ENCODE results near the gene PPP1R27.

Gene PPP1R27

GRCh38 chr17:81819708-81820107, 15.1 kb downstream of the PPP1R27 start:
- no peak for DNase-seq

DNA sequence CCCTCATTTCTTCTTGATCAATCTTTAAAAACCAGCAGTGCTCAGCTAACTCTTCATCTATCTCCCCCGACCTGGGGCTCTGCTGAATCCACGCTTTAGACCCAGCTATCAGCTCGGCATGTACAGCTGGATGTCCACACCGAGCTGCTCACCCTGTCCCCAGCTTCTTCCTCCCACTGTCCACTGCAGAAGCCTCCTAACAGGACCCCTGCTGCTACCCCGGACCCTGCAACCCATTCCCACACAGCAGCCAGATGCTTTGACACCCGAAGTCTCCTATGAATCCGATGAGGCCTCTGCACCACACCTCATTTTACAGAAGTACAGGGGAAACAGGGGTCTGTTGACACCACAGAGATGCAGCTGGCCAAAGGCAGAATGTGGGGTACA, 17.1 kb downstream of the PPP1R27 start:
- no peak for DNase-seq

DNA sequence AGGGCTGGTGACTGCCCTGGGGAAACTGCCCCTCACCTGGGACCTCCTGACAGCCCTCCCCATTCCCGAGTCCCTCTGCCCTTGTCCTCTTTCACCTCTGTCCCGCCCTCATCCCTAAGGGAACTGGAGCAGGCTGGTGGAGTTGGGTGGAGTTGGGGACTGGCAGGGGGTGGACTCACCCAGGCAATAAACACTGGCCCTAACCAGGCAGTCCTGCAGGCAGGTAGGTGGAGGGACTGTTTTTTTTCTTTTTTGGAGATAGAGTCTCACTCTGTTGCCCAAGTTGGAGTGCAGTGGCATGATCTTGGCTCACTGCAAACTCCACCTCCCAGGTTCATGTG, 19.2 kb downstream of the PPP1R27 start:
- no peak for DNase-seq

- DNase-seq, result no peak
Observed at GRCh38 chr17:81814748-81815645, 19.9 kb downstream of the PPP1R27 start.

DNA sequence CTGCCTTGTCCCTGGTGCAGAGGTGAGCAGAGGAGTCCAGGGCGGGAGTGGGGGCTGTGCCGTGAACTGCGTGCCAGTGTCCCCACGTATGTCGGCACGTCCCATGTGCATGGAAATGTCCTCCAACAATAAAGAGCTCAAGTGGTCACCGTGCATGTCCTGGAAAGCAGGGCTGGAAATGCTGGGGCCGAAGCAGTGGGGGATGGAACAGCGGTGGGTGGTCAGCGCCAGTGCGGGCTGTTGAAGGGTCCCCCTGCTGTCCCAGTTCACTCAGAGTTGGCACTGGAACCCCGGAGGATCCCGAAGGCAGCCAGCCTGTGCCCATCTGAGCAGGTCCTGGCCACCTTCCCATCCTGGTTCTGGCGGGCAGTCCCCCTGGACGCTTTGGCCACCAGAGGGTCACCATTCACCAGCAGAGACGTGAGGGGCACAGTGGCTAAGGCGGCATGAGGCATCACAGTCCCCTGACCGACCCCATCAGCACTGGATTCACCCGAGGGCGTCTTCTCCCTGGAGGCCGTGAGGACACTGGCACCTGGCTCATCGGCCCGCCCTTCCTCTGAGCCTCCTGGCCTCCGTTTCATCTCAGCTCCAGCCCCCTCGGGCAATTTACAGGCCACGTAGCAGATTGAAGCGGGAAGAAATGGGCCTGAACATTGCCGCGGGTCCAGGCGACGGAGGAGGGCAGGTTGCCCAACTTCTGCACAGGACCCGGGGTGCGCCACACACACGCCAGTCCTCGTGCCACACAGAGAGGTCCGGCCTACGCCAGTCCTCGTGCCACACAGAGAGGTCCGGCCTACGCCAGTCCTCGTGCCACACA, 20.8 kb downstream of the PPP1R27 start:
- no peak for DNase-seq

DNA sequence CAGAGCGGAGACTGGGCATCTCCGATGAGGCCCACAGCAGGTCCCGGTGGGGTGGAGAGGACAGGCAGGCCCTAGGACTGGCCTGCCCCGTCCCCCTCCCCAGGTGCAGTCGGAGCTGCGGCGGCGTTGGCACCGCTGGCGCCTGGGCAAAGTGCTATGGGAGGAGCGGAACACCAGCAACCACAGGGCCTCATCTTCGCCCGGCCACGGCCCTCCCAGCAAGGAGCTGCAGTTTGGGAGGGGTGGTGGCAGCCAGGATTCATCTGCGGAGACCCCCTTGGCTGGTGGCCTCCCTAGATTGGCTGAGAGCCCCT, 21.5 kb downstream of the PPP1R27 start:
- DNase-seq, result no peak

DNA sequence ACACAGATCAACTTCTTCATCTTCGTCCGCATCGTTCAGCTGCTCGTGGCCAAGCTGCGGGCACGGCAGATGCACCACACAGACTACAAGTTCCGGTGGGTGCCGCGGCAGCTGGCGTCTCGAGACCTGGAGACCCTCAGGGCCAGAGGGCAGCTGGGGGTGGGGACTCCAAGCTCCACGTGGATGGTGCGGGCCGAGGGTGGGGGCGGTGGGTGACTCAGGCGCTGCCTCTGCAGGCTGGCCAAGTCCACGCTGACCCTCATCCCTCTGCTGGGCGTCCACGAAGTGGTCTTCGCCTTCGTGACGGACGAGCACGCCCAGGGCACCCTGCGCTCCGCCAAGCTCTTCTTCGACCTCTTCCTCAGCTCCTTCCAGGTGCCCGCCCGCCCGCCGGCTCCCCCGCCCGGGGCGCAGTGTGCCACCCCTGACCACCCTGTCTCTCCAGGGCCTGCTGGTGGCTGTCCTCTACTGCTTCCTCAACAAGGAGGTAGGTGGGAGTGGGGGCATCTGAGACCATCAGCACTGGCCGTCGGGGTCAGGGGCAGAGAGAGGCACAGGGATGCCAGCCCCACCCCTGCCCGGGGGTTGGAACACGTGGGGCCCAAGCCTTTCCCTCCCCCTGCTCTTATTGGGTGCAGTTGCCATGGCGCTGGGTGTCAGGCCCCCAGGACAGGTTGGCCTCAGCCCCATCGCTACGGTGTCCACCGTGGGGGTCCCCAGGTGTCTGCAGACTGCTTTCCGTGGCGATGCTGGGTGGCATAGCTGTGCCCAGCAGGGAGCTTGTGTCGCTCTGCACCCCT, 22.1 kb downstream of the PPP1R27 start:
- no peak for DNase-seq

DNA sequence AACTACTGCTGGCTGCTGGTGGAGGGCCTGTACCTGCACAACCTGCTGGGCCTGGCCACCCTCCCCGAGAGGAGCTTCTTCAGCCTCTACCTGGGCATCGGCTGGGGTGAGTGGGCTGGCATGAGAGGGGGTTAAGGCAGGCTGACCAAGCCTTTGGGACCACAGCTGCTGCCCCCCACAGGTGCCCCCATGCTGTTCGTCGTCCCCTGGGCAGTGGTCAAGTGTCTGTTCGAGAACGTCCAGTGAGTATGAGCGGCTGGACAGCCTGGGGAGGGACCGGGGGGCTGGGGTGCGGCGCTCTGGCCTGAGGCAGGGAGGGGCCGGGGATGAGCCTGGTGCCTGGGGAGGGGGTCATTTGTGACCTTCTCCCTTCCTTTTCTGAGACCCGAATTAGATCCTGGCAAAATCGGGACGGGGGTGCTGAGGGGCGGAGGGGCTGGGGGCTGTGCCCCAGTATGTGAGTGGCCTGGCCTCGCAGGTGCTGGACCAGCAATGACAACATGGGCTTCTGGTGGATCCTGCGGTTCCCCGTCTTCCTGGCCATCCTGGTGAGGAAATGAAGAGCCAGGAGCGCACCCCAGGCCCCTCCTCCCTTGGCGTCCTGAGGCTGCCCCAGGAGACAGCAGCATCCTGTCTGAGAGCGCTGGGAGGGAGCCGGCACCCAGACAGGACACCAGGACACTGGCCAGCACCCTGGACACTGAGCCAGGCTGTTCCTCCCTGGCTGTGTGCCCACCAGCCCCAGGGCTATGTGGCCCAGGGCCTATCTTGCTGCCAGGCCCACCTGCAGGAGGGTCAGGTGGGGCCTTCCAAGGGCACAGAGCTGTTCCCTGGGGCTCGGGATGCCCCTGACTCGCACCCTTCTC, 22.9 kb downstream of the PPP1R27 start:
- no peak for DNase-seq

GRCh38 chr17:81810892-81811704, 23.8 kb downstream of the PPP1R27 start:
- no peak for DNase-seq

GRCh38 chr17:81810476-81810875, 24.4 kb downstream of the PPP1R27 start:
- DNase-seq, result no peak

- DNase-seq, result no peak
Observed at GRCh38 chr17:81809556-81809998, 25.3 kb downstream of the PPP1R27 start.

DNA sequence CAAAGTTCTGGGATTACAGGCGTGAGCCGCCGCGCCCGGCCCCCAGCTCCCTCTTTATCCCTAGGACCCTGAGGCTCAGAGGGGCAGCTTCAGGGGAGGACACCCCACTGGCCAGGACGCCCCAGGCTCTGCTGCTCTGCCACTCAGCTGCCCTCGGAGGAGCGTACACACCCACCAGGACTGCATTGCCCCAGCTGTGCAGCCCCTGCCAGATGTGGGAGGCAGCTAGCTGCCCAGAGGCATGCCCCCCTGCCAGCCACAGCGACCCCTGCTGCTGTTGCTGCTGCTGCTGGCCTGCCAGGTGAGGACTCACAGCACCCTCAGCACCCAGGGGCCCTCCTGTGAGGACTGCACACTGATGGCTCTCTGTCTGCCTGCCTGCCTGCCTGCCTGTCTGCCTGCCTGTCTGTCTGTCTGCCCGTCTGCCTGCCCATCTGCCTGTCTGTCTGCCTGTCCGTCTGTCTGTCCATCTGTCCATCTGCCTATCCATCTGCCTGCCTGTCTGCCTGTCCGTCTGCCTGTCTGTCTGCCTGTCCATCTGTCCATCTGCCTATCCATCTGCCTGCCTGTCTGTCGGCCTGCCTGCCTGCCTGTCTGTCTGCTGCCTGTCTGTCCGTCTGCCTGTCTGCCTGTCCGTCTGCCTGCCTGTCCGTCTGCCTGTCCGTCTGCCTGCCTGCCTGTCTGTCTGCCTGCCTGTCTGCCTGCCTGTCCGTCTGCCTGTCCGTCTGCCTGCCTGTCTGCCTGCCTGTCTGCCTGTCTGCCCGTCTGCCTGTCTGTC, 25.9 kb downstream of the PPP1R27 start:
- DNase-seq, result no peak

GRCh38 chr17:81807839-81808238, 27.0 kb downstream of the PPP1R27 start:
- no peak for DNase-seq

DNA sequence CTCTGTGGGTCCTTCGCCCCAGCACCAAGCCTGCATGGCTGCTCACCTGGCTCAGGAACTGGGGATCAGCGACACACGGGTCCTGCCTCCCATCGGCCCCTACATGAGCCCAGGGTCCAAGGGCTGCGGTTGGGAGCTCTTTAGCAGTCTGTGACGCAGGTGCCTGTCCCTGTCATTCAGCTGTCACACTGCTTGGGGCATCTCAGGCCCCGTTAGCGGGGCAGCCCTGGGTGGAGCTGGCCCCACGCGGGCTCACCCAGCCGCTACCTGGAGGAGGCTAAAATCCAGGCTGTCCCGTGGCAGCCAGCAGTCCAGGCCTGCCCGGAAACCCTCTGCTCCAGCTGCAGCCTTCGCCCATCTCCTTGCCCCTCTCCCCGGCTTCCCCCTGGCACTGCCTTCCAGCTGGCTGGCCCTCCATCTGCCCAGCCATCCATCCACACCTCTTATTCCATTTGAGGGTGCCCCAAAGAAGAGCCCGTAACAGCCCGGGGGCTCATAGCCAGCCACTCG, 27.6 kb downstream of the PPP1R27 start:
- DNase-seq, result no peak

DNA sequence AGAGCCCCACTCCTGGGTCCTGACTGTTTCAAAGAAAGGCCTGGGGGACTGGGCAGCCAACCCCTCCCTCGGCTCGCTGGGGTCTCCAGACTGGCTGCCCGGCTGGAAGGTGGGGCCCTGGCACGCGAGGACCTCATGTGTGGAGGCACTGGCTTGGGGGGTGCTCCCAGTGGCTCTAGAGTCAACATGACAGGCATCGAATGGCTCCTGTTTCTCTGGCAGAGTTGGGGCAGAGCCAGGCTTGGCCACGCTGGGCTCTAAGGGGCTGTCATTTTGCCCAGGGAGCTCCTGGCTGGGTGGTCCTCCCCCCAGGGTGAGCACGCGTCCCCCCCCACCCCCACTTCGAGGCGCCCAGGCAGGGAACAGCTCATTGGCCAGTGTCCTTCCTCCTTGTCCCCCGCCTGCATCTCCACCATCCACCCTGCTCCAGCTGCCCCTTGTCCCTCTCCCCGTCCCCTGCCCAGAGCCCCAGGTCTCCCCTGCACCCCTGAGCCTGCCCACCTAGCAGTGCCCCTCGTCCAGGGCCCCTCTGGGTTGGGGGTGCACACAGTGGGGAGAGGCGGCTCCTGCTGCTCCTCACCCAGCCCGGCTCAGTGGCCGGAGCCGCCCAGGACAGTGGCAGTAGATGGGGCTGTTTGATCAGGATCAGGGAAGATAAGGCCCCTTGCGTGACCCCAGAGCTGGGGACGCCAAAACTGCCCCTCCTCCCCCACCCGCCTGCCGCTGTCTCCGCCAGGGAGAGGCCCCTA, 28.2 kb downstream of the PPP1R27 start:
- DNase-seq, result no peak

- no peak for DNase-seq
Observed at GRCh38 chr17:81805707-81806460, 29.0 kb downstream of the PPP1R27 start.

DNA sequence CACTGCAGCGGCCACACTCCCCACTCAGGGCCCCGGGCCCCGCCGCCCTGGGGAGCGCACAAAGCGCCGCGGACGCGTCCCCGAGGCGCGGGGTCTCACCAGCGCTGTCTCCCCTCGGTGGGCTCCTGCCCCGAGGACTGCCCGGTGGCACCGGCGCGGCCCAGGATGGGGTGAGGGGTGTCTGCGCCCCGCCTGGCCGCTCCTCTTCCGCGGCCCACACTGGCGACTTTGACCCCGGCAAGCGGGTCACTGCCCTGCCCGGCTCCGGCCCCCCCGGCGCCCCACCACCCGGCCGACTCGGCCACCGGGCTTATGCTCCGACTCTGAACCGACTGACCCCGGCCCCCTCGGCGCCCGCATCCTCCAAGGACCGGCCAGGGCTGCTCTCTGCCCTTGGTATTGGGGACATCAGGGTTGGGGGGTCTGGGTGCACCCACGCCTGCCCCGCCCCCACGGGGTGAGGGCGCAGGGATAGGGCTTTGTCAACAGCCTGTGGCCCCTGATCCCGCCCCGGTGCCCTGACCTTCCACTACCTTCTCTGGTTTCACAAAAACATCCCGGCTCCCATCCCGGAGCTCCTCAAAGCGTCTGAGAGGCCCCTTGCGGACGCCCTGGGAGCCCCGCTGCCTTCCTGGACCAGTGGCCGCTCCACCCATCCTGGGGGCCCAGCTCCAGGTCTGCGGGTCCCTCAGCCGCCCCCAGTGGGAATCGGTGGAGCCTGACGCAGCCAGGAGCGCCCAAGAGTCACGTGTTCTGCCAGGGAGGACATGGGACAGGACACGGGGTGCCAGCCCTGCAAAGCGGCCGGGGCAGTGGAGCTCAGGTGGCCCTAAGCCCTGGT, 30.1 kb downstream of the PPP1R27 start:
- DNase-seq, result no peak
